HEK293 (cell line): ENCODE data around the gene DSG2.

Source experiments
- CTCF ChIP-seq: fragments of 450-650 bp; formaldehyde crosslinking; IDR thresholded peaks from 2 replicates; pipeline ENCODE4 v1.5.1; 2016; ENCODE audit warnings: missing biosample characterization, missing genetic modification characterization
- EGR2 ChIP-seq: fragments of 450-650 bp; formaldehyde crosslinking; IDR thresholded peaks from 2 replicates; pipeline ENCODE4 v1.5.1; 2016; ENCODE audit warnings: low read depth, missing biosample characterization, missing genetic modification characterization
- SALL2 ChIP-seq: fragments of 450-650 bp; formaldehyde crosslinking; IDR thresholded peaks from 2 replicates; pipeline ENCODE4 v1.5.0; 2017; ENCODE audit warnings: missing biosample characterization, mild to moderate bottlenecking, missing genetic modification characterization, borderline replicate concordance
- SP2 ChIP-seq: fragments of 450-650 bp; formaldehyde crosslinking; IDR thresholded peaks from 2 replicates; pipeline ENCODE4 v1.5.1; 2016; ENCODE audit warnings: missing biosample characterization, missing genetic modification characterization
- SP3 ChIP-seq: fragments of 450-650 bp; formaldehyde crosslinking; IDR thresholded peaks from 2 replicates; pipeline ENCODE4 v1.5.1; 2016; ENCODE audit warnings: missing biosample characterization, missing genetic modification characterization
- TRIM28 ChIP-seq: IDR thresholded peaks from 2 replicates; pipeline ENCODE4 v1.6.1; 2011; ENCODE audit warnings: low read length, control low read depth, borderline replicate concordance
- ZBTB26 ChIP-seq: fragments of 450-650 bp; formaldehyde crosslinking; optimal IDR thresholded peaks from 2 replicates; pipeline ENCODE3; 2016; ENCODE audit warnings: missing biosample characterization, mild to moderate bottlenecking, missing genetic modification characterization
- ZFP37 ChIP-seq: fragments of 450-650 bp; formaldehyde crosslinking; IDR thresholded peaks from 2 replicates; pipeline ENCODE4 v1.5.1; 2016; ENCODE audit warnings: missing biosample characterization, missing genetic modification characterization
- ZNF114 ChIP-seq: fragments of 450-650 bp; formaldehyde crosslinking; IDR thresholded peaks from 2 replicates; pipeline ENCODE4 v1.5.0; 2017; ENCODE audit warnings: missing biosample characterization, missing genetic modification characterization
- ZNF266 ChIP-seq: fragments of 450-650 bp; formaldehyde crosslinking; IDR thresholded peaks from 2 replicates; pipeline ENCODE4 v1.5.1; 2016; ENCODE audit warnings: missing biosample characterization, missing genetic modification characterization, low read depth
- ZNF302 ChIP-seq: fragments of 450-650 bp; formaldehyde crosslinking; IDR thresholded peaks from 2 replicates; pipeline ENCODE4 v1.5.1; 2016; ENCODE audit warnings: missing biosample characterization, missing genetic modification characterization, low read depth
- TF ChIP-seq, protein P1 (sequence below): fragments of 450-650 bp; formaldehyde crosslinking; IDR thresholded peaks from 2 replicates; pipeline ENCODE4 v1.5.1; 2016; ENCODE audit warnings: missing biosample characterization, missing genetic modification characterization
- TF ChIP-seq, protein P2 (sequence below): fragments of 450-650 bp; formaldehyde crosslinking; IDR thresholded peaks from 2 replicates; pipeline ENCODE4 v1.5.1; 2016; ENCODE audit warnings: missing biosample characterization, missing genetic modification characterization
- TF ChIP-seq, protein P3 (sequence below): fragments of 450-650 bp; formaldehyde crosslinking; IDR thresholded peaks from 2 replicates; pipeline ENCODE4 v1.5.1; 2016; ENCODE audit warnings: missing biosample characterization, missing genetic modification characterization, low read depth

DNA sequence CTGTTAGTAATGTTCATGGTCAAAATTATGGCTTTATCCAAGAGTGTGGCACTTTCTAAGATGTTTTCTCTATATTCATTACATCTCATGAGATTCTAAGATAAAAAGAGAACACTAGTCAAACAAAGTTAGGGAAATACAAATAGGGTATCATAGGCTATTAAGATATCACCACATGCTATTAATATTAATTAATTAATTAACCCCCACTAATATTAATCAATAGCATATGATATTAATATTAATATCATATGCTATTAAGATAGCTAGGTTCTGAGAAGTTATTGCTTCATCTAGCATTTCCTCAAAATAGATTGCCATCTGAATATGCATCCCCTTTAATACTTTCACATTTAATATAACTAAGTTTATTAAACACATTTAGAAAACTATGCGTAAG lies 28.3 kb upstream of the DSG2 start:
- TF ChIP-seq, protein P1, sequence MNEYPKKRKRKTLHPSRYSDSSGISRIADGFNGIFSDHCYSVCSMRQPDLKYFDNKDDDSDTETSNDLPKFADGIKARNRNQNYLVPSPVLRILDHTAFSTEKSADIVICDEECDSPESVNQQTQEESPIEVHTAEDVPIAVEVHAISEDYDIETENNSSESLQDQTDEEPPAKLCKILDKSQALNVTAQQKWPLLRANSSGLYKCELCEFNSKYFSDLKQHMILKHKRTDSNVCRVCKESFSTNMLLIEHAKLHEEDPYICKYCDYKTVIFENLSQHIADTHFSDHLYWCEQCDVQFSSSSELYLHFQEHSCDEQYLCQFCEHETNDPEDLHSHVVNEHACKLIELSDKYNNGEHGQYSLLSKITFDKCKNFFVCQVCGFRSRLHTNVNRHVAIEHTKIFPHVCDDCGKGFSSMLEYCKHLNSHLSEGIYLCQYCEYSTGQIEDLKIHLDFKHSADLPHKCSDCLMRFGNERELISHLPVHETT, result no peak
- TF ChIP-seq CTCF (tag by site-specific recombination) (no peak), SP2 (no peak), EGR2 (tag by site-specific recombination) (no peak), SALL2 (no peak), ZNF266 (tag by site-specific recombination) (no peak), ZBTB26 (tag by site-specific recombination) (no peak), ZNF302 (no peak), ZFP37 (tag by site-specific recombination) (no peak), TRIM28 (no peak), SP3 (tag by site-specific recombination) (no peak), ZNF114 (tag by site-specific recombination) (no peak)
- TF ChIP-seq, protein P2, sequence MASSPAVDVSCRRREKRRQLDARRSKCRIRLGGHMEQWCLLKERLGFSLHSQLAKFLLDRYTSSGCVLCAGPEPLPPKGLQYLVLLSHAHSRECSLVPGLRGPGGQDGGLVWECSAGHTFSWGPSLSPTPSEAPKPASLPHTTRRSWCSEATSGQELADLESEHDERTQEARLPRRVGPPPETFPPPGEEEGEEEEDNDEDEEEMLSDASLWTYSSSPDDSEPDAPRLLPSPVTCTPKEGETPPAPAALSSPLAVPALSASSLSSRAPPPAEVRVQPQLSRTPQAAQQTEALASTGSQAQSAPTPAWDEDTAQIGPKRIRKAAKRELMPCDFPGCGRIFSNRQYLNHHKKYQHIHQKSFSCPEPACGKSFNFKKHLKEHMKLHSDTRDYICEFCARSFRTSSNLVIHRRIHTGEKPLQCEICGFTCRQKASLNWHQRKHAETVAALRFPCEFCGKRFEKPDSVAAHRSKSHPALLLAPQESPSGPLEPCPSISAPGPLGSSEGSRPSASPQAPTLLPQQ, result no peak
- TF ChIP-seq, protein P3, sequence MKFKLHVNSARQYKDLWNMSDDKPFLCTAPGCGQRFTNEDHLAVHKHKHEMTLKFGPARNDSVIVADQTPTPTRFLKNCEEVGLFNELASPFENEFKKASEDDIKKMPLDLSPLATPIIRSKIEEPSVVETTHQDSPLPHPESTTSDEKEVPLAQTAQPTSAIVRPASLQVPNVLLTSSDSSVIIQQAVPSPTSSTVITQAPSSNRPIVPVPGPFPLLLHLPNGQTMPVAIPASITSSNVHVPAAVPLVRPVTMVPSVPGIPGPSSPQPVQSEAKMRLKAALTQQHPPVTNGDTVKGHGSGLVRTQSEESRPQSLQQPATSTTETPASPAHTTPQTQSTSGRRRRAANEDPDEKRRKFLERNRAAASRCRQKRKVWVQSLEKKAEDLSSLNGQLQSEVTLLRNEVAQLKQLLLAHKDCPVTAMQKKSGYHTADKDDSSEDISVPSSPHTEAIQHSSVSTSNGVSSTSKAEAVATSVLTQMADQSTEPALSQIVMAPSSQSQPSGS (tag by site-specific recombination), result no peak
